C4-2B (cell line): ENCODE measurements around the gene CLEC16A.

Source experiments
- H3K27ac ChIP-seq: fragments of 450-650 bp; 2 replicates; pipeline ENCODE4 v1.5.1; 2017
- CTCF ChIP-seq: fragments of 450-650 bp; conservative IDR thresholded peaks from 2 replicates; pipeline ENCODE4 v1.5.1; 2017; ENCODE audit warnings: mild to moderate bottlenecking
- ZFX ChIP-seq: fragments of 450-650 bp; IDR thresholded peaks from 2 replicates; pipeline ENCODE4 v1.6.1; 2017

CLEC16A gene

GRCh38 chr16:10954903-10955302, 10.5 kb downstream of the CLEC16A start:
- TF ChIP-seq CTCF: no peak
- no peak for TF ChIP-seq ZFX
- no peak overlapping the region for H3K27ac ChIP-seq

GRCh38 chr16:10957771-10958482, 13.6 kb downstream of the CLEC16A start:
- TF ChIP-seq CTCF (no peak), ZFX (no peak)
- no peak overlapping the region for H3K27ac ChIP-seq

- no peak for TF ChIP-seq ZFX
- no peak overlapping the region for H3K27ac ChIP-seq
Observed at GRCh38 chr16:10959161-10959560, 14.8 kb downstream of the CLEC16A start.

- TF ChIP-seq CTCF: no peak
- no peak overlapping the region for H3K27ac ChIP-seq
Observed at GRCh38 chr16:10961231-10961630, 16.9 kb downstream of the CLEC16A start.

GRCh38 chr16:10964039-10964890, 19.9 kb downstream of the CLEC16A start:
- TF ChIP-seq ZFX: no peak
- TF ChIP-seq CTCF: peak; percentile 96
- no peak overlapping the region for H3K27ac ChIP-seq

GRCh38 chr16:10964891-10965326, 20.5 kb downstream of the CLEC16A start:
- no peak for TF ChIP-seq ZFX
- no peak for TF ChIP-seq CTCF
- H3K27ac ChIP-seq: no peak overlapping the region

- TF ChIP-seq CTCF (no peak), ZFX (no peak)
Observed at GRCh38 chr16:10965440-10966061, 21.2 kb downstream of the CLEC16A start.

More at GRCh38 chr16:10965440-10966061, 21.2 kb downstream of the CLEC16A start:
- no peak overlapping the region for H3K27ac ChIP-seq
